ENCODE data around the gene LTBP2. TPM values are rescaled to one million over a fixed set of nuclear protein-coding genes. Genes with fewer than 3 reads are reported as not detected.

The LTBP2 gene
- total and polyA plus RNA-seq, 2 of the 8 experiments (the other 6 are each of a cell fraction or from before 2014, with no cell fraction given): 0.48 to 0.89 TPM

GRCh38 chr14:74566174-74567141, 45.6 kb downstream of the LTBP2 start:
- no peak for FAIRE-seq
- 80% methylated on average over 15 of the region's 15 CpGs; no CpG with 5 or more reads in 1 of the 2 experiments for WGBS, 2 experiments (ENCODE audit: extremely low coverage in 1 of 2, insufficient coverage in 1 of 2, insufficient read length in 1 of 2, insufficient replicate concordance in 2 of 2, low coverage in 1 of 2, low lambda C conversion rate in 2 of 2, missing lambda C conversion rate in 1 of 2)
- H3K4me2 ChIP-seq (ENCODE audit: insufficient read depth in 1 of 2, low read depth in 2 of 2, low read length in 2 of 2): no peak overlapping the region

More at GRCh38 chr14:74566174-74567141, 45.6 kb downstream of the LTBP2 start:
- no peak overlapping the region for H4K8ac ChIP-seq (ENCODE audit: extremely low read depth, insufficient read depth, low read length)
- H3K27ac ChIP-seq (ENCODE audit: low read depth, low read length): no peak overlapping the region
- ChIA-PET CTCF (ENCODE audit: partially characterized antibody) (interaction anchor here (0.6 to 6.0 kb wide), 12 partner anchors 8 to 64 kb away, joined by 3 to 39 read pairs (median 6); no protein-coding TSS in a partner anchor), POLR2A (ENCODE audit: partially characterized antibody) (no interaction called here)
- no peak overlapping the region for H2BK120ac ChIP-seq (replicated peaks; ENCODE audit: low read depth, low read length)
- DNase-seq (ENCODE audit: low read depth in 1 of 2, low spot score in 2 of 2): no peak
- TF ChIP-seq RNF2 (IDR thresholded peaks at IDR 0.05; ENCODE audit: borderline replicate concordance, low read depth, low read length, missing control alignments, poor library complexity, severe bottlenecking): no peak
- TF ChIP-seq EZH2 (IDR thresholded peaks at IDR 0.05; ENCODE audit: low read depth, low read length, severe bottlenecking): no peak
- no peak for TF ChIP-seq CBX8 (IDR thresholded peaks at IDR 0.05; ENCODE audit: borderline replicate concordance, low read depth, low read length)
- H3K36me3 ChIP-seq (ENCODE audit: control insufficient read depth in 2 of 4, insufficient read depth in 4 of 4, low read length in 3 of 4): no peaks in the 10 kb centered on the region
- no peak overlapping the region for H2AK5ac ChIP-seq (ENCODE audit: low read depth, low read length)
- H4K91ac ChIP-seq (replicated peaks; ENCODE audit: insufficient read length, low read length): no peak overlapping the region
- H3K27me3 ChIP-seq (replicated peaks in 1 of 4; ENCODE audit: control insufficient read depth in 3 of 4, extremely low read depth in 1 of 4, insufficient read depth in 3 of 4, low read length in 3 of 4): no peaks in the 10 kb centered on the region
- H3K79me1 ChIP-seq (ENCODE audit: low read depth, low read length): no peaks in the 10 kb centered on the region
- H2BK15ac ChIP-seq (ENCODE audit: low read length): no peak overlapping the region
- H4K5ac ChIP-seq (ENCODE audit: insufficient read length, low read depth, low read length): no peak overlapping the region
- H3K4ac ChIP-seq (replicated peaks; ENCODE audit: insufficient read length, low read depth, low read length): no peak overlapping the region
- H3K56ac ChIP-seq (replicated peaks; ENCODE audit: insufficient read length, low read depth, low read length): no peak overlapping the region
- no peak overlapping the region for H3K14ac ChIP-seq (ENCODE audit: insufficient read length)
- H3K18ac ChIP-seq (ENCODE audit: extremely low read depth, low read length): no peak overlapping the region
- H2AFZ ChIP-seq (ENCODE audit: low read length): no peak overlapping the region
- H3K79me2 ChIP-seq (ENCODE audit: control insufficient read depth in 1 of 2, insufficient read depth in 2 of 2, low read length in 2 of 2): no peaks in the 10 kb centered on the region
- H3K4me3 ChIP-seq (ENCODE audit: extremely low read depth in 1 of 4, insufficient read depth in 2 of 4, low read depth in 3 of 4, low read length in 4 of 4): no peak overlapping the region
- H2BK12ac ChIP-seq (ENCODE audit: low read depth, low read length): no peak overlapping the region
- H2BK5ac ChIP-seq (ENCODE audit: low read depth, low read length): no peak overlapping the region
- H3K9ac ChIP-seq (replicated peaks in 1 of 4; ENCODE audit: extremely low read depth in 1 of 4, low read depth in 3 of 4, low read length in 3 of 4): no peak overlapping the region
- H4K20me1 ChIP-seq (replicated peaks in 1 of 2; ENCODE audit: control insufficient read depth in 1 of 2, insufficient read depth in 2 of 2, low read length in 2 of 2): no peaks in the 10 kb centered on the region
- H3K9me3 ChIP-seq (ENCODE audit: insufficient read depth in 2 of 2, low read depth in 1 of 2, low read length in 1 of 2): no peaks in the 10 kb centered on the region
- no peak overlapping the region for H2BK20ac ChIP-seq (ENCODE audit: low read length)
- H3K4me1 ChIP-seq (replicated peaks in 1 of 4; ENCODE audit: control insufficient read depth in 3 of 4, insufficient read depth in 4 of 4, low read length in 3 of 4): peaks cover 0 to 12% (median 3%) of the 10 kb centered on the region in 4 experiments; a peak in 5 of 7 replicates
- no peak overlapping the region for H3K23ac ChIP-seq (ENCODE audit: insufficient read length)
- no peaks in the 10 kb centered on the region; the same call in 1 of the 2 replicates for H3K23me2 ChIP-seq (ENCODE audit: low read depth, low read length)

All from H1 (cell line).